GM12872 (cell line): ENCODE results near the gene DNAL4.

Experiments
- CTCF ChIP-seq: IDR thresholded peaks from 3 replicates; pipeline ENCODE4 v1.5.1; 2011; ENCODE audit warnings: low read depth, mild to moderate bottlenecking, low read length, moderate library complexity; ENCODE audit not compliant: insufficient read depth

The DNAL4 gene

GRCh38 chr22:38783095-38783615 is 10.8 kb downstream of the DNAL4 start:
- no peak for TF ChIP-seq CTCF

- no peak for TF ChIP-seq CTCF
These were observed 11.4 kb downstream of the DNAL4 start for GRCh38 chr22:38782402-38783094.

GRCh38 chr22:38781033-38781432 is 12.9 kb downstream of the DNAL4 start:
- no peak for TF ChIP-seq CTCF

- no peak for TF ChIP-seq CTCF
These were observed 16.8 kb downstream of the DNAL4 start for GRCh38 chr22:38777087-38777671.

GRCh38 chr22:38776086-38776485 is 17.9 kb downstream of the DNAL4 start:
- no peak for TF ChIP-seq CTCF

GRCh38 chr22:38775656-38776055 is 18.3 kb downstream of the DNAL4 start:
- TF ChIP-seq CTCF, result no peak

- TF ChIP-seq CTCF, result no peak
These were observed 19.3 kb downstream of the DNAL4 start for GRCh38 chr22:38774496-38775166.
